Left renal cortex interstitium (tissue), 4 donors: ENCODE data around the gene ODAPH. TPM values are rescaled to one million over a fixed set of nuclear protein-coding genes. Genes with fewer than 3 reads are reported as not detected.
"Not testable (repeated sequence)": the region's sequence is repeated elsewhere in the genome, so short reads cannot be mapped to it uniquely, and the experiment has no call there.

Experiments used
- DNase-seq, 4 donors: peaks; one replicate each; pipeline ENCODE4 v3.0.0-alpha.2; 2013; ENCODE audit warnings: low read depth in 4 of 4, low spot score in 2 of 4, missing footprints in 1 of 4
- polyA plus RNA-seq, 4 donors: library from polyadenylated mRNA; unstranded; fragments of 120-200 nt; gene quantifications; one replicate each; pipeline ENCODE4 v1.2.1, GENCODE V29; 2013; ENCODE audit not compliant: insufficient read length in 4 of 4

Gene ODAPH
- polyA plus RNA-seq, 4 donors = 0.27 to 0.69 TPM; not detected in 2

DNA sequence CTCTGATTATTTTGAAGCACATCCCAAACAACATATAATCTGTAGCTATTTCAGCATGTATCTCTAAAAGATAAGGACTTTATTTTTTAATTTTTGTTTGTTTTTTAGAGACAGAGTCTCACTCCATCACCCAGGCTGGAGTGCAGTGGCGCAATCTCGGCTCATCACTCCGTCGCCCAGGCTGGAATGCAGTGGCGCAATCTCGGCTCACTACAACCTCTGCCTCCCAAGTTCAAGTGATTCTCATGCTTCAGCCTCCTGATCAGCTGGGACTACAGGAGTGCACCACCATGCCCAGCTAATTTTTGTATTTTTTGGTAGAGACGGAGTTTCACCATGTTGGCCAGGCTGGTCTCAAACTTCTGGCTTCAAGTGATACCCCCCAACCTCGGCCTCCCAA is 11.6 kb upstream of the ODAPH start:
- DNase-seq = not testable (repeated sequence)

DNA sequence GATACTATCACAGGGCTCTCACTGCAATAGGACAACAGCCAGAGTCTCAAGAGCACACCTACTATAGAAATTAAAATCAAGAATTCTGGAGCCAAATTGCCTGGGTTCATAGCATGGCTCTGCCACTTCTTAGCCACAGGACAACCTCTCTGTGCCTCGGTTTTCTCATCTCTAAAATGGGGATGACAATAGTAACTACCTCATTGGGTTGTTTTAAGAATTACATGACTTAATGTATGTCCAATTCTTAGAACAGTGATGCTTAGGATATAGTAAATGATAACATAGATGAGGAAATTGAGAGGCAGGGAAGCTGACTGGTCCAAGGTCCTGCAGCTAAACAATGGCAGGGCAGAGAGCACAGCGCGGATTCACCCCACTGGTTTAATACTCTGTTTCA is 11.0 kb upstream of the ODAPH start:
- no peak for DNase-seq

DNA sequence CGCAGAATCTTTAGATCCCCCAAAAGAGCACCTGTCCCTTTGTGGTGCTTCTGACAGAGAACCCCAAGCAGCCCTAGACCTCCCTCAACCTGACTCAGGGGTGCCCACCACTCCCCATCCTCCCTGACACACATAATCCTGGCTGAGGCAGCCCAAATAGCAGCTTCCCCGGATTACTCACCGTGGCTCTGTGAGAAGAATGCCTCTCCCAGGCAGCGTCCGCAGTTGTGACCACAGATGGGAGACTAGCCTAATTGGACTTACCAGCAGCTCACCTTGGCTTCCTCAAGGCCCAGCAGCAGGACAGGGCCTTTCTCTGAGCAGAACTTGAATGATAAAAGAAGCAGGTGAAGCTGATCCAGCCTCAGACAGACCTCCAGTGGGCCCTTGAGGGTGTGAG is 10.3 kb upstream of the ODAPH start:
- no peak for DNase-seq

DNA sequence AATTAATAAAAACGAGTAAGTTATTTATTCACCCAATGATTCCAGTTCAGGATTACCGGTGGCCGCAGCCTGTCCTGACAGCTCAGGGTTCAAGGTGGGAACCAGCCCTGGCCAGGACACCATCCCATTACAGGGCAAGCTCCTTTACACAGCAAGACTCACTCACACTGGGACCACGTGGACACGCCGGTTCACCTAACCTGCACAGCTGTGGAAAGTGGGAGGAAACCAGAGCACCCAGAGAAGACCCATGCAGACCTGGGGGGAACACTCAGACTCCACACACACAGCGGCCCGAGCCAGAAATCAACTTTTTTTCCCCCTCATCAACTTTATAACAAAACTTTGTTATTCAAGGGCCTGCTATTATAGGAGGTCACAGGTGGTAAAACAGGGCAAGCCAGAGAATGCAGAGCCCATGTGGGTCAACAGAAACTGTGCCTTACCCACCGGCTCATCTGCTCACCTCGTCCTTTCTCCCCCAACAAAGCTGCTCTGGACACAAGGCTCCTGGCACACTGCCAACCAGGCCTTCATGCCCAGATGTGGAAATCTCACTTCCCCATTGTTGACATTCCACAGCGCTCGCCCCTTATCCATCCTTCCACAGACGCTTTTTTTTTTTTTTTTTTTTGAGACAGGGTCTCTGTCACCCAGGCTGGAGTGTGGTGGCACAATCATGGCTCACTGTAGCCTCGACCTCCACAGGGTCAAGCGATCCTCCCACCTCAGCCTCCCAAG is 8.0 kb upstream of the ODAPH start:
- no peak for DNase-seq

DNA sequence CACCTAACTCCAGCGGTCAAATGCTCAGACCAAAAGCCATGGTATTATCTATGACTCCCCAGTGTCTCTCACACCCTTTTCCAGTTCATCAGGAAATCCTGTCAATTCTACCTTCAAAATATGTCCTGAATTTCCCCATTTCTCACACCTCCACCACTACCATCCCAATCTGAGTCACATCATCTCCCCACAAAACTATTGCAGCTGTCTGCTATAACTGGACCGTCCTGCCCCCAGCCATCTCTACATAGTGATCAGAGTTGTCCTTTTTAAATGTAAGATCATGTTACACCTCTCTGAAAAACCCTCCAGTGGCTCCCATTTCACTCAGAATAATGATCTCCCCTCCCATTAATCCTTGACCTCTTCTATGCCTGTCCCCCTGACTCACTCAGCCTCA is 6.8 kb upstream of the ODAPH start:
- no peak for DNase-seq

DNA sequence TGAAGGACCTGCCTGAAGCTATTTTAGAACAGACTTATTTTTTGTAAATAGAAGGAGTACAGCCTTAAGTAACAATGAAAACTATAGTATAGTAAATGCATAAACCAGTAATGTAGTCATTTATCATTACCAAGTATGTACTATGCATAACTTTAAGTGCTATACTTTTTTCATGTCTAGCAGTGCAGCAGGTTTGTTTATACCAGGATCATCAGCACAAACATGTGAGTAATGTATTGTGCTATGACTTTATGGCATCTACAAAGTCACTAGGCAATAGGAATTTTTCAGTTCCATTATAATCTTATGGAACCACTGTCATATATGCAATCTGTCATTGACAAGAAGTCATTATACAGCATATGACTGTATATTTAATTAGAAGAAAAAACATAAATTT is 3.4 kb upstream of the ODAPH start:
- no peak for DNase-seq

DNA sequence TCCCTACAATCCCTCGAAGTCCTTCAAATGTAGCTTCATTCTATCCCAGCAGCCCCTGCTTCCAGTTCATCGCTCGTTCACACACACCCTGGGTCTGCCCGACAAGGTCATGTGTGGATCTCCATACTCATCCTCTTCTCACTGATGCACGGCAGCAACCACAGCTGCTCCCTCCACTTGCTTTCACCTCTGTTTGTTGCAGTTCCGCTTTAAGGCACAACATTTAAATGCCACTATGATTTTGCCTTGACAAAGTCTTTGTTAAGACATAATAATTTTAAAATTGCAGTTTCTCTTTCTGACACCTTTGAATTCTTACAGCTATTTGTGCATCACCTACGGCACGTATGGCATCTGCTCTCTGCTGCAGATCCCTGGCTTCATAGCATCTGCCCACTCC is 1.8 kb downstream of the ODAPH start:
- DNase-seq = no peak

DNA sequence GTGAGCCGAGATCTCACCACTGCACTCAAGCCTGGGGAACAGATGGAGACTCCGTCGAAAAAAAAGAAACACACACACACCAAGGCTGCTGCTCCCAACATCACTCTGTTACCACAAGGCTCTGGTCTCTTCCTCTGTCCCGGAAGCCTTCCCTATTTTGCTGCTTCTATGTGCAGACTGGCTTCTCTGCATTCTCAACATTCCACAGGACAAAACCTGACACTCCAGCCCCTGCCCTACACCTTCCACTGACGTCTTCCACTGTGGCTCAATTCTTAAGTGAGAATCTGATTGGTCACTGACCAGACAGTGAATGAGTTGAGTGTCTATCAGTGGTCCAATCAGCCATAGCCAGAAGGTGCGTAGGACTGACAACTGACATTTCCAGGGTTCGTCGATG is 5.9 kb downstream of the ODAPH start:
- DNase-seq = no peak

DNA sequence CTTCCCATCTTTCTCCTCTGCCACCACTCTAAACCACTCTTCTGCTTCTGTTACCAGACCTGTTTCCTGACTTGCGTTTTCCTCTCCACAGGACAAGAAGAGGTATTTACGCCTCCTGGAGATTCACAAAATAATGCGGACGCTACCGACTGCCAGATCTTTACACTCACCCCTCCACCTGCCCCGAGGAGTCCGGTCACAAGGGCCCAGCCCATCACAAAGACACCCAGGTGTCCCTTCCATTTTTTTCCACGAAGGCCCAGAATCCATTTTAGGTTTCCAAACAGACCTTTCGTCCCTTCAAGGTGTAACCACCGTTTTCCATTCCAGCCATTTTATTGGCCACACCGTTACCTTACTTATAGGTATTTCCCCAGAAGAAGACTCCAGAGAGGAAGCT is 8.2 kb downstream of the ODAPH start:
- no peak for DNase-seq

DNA sequence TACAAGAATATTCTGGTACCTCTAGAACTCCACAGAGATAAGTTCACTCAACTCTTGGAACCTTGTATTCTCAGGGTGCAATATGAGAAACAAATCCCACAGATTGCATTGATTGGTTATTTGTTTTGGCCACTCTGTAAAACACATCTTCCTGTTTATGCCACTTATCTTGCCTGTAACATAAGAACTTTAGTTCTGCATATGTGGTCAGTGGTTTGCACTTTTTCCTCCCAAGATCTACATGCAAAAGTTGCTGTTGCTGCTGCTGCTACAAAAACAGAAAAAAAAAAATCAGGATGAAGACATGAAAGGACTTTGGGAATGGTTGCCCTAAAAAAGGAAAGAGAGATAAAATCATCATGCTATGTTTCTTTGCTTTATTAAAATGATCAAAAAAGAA is 9.6 kb downstream of the ODAPH start:
- DNase-seq = no peak

DNA sequence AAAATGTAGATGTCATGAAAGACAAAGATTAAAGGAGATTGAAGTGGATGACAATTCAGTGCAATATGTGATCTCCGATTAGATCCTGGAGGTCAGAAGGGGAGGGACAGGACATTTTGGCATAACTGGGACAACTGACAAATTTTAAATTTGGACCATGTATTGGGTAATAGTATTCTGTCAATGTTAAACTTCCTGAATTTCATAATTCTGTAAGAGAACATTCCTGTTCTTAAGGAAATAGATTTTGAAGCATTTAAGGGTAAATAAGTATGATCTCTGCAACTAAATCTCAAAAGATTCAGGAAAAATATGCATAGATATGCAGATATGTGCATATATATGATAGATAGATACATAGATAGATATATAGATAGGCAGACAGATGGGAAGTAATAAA is 11.0 kb downstream of the ODAPH start:
- no peak for DNase-seq

DNA sequence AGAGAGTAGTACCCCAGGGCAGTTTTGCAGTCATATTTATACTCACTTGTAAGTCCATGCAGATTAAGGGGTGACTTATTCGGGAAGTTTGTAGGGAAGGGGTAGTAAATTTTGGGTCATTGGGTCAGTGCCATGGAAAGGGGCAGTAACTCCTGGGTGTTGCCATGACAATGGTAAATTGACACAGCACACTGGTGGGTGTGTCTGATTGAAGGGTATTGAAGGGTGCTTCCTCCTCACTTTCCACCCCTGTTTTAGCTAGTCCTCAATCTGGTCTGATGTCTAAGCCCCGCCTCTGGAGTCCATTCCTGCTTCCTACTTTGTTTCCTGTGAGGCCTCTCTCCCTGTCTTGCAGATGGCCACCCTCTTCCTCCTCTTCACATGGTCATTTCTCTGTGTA is 11.9 kb downstream of the ODAPH start:
- DNase-seq = no peak

DNA sequence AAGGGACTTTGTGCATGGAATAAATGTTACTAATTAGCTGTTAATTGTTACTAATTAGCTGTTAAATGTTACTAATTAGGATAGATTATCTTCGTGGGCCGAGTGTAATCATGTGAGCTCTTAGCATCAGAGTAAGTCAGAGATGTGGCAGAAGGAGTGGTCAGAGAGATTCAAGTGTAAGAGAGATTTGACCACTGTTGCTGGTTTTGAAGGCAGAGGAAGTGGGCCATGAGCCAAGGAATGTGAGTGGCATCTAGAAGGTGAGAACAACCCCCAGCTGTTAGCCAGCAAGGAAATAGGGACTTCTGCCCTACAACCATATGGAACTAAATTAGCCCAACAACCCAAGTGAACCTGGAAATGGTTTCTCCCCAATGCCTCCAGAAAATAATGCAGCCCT is 28.2 kb downstream of the ODAPH start:
- no peak for DNase-seq

DNA sequence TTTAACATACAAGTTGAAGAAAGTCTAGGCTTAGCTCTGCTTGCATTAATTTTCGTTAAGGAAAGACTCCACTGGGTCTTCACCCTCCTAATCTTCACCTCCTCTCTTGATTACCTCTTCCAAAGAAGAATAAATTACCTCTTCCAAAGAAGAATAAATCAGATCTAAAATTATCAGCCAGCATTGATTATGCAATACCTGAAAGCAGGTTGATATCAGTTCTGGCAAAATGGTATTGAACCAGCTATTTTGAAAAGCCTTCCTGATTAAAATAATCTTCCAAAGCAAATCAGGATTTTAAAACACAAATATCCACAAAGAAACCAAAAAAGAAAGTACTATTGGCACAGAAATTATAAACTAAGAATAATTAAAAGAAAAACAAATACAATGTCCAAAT is 37.5 kb downstream of the ODAPH start:
- no peak for DNase-seq

DNA sequence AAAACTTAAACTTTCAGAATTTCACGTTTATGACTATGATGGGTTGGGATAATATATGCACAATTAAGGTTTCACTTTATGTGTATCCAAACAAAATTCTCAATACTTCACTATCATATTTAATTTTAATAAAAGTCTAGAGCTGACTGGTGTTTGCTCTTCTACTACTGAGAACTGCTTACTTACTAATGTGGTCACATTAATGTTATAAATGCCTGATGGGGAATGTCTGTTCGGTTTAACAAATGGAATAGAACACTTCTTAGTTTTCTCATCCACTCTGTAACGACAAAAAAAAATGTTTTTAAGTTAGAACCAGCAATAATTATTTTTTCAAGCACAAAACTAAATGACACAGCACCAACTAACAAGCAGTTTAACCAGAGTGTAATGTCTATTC is 40.2 kb downstream of the ODAPH start:
- DNase-seq = no peak

DNA sequence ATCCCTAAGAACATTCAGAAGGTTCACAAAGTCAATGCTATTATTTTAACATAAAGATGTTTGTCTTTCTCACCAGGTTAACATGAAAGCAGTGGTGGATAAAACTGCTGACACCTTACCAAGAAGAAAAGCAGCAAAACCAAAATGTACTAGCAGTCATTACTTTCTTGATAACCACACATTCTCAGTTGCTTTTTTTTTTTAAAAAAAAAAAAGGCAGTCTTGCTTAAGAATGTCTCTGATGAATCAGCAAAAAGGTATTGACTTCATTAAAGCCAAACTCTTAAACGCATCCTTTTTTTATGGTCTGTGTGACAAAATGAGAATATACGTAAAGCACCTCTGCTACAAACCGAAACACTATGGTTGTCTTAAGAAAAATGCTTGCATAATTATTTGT is 42.5 kb downstream of the ODAPH start:
- no peak for DNase-seq

DNA sequence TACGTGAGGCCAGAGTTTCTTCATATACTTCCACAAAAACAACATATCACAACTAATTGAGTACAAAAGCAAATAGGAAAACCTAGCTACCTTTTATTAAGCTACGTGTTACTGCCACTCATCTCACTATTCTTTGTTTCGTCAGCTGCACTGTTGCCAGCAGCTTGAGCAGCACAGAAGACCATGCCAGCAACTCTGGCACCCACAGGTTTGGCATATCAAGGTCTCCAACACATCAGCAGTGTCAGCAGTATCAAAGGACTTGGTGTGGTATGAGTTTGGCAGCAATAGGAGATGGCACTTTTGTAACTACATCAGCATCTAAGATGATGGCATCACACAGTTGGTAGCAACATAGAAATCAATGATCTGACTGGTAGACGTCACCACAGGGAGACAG is 43.8 kb downstream of the ODAPH start:
- no peak for DNase-seq

DNA sequence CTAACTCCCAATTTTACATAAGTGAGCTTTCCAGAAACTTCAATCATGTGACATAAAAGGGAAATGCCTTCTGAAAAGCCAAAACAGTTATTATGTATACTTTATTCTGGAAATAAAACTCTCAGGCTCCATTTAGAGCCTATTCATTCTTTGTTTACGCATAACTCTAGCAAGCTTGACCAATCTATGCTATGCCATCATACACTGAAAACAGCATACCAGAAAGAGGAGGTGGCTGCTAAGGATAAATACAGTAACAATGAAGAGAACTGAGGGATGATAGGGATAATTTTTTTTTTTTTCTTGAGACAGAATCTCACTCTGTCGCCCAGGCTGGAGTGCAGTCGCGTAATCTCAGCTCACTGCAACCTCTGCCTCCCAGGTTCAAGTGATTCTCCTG is 50.1 kb downstream of the ODAPH start:
- no peak for DNase-seq

DNA sequence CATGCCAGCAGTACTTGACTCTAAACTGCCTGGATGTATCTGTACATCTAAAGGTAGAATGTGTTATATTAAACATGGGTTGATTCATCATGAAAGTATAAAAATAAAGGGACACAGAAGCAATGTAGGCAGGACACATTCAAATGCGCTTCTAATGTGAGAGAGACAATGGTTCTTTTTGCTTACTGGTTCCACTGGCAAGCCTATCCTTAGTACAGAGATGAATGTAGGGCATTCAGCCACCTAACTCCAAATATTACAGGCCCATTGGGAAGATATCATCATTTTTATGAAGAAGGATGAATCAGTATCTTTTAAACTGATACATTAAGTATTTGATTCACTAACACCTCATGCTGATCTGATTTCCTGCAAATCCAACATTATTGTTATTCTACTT is 56.4 kb downstream of the ODAPH start:
- DNase-seq = no peak
